Cardiac fibroblast (primary cell): ENCODE results near the gene GNL3.
A peak's percentile ranks its signal among the peaks of the same experiment; 100 is the strongest.

Source experiments
- DNase-seq, 2 donors: peaks; one replicate each; pipeline versions ENCODE4 v3.0.0 to v3.0.0-alpha.2; 2010; ENCODE audit warnings: low read depth in 2 of 2
- H3K4me3 ChIP-seq, 2 donors: replicated peaks in 1 of 2; 1 replicate in 1 of 2; 2 replicates in 1 of 2; pipeline ENCODE4 v1.5.1; 2011; ENCODE audit warnings: low read depth in 2 of 2, low read length in 2 of 2, mild to moderate bottlenecking in 2 of 2, moderate library complexity in 1 of 2
- TF ChIP-seq, protein P1 (sequence below): IDR thresholded peaks from one replicate; pipeline ENCODE4 v1.5.1; 2011; ENCODE audit warnings: low read depth, mild to moderate bottlenecking, low read length, inconsistent platforms

GNL3 gene

DNA sequence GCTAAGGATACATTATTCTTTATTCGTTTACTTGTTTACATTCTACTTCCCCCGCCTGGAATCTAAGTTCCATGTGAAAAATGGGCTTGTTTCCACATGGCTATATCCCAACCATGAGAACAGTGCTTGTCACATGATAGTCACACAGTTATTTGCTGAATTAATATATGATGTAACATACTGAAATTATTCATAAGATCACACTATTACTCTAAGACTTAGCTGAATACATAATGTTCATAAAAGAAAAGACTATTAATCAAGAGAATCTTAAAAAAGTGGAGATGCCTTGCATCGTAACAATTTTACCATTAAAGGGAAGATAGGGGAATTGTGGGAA lies 6.7 kb upstream of the GNL3 start:
- TF ChIP-seq, protein P1, sequence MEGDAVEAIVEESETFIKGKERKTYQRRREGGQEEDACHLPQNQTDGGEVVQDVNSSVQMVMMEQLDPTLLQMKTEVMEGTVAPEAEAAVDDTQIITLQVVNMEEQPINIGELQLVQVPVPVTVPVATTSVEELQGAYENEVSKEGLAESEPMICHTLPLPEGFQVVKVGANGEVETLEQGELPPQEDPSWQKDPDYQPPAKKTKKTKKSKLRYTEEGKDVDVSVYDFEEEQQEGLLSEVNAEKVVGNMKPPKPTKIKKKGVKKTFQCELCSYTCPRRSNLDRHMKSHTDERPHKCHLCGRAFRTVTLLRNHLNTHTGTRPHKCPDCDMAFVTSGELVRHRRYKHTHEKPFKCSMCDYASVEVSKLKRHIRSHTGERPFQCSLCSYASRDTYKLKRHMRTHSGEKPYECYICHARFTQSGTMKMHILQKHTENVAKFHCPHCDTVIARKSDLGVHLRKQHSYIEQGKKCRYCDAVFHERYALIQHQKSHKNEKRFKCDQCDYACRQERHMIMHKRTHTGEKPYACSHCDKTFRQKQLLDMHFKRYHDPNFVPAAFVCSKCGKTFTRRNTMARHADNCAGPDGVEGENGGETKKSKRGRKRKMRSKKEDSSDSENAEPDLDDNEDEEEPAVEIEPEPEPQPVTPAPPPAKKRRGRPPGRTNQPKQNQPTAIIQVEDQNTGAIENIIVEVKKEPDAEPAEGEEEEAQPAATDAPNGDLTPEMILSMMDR: no peak
- H3K4me3 ChIP-seq: no peak overlapping the region
- DNase-seq: peak in 1 of 2 donors; percentile 41

DNA sequence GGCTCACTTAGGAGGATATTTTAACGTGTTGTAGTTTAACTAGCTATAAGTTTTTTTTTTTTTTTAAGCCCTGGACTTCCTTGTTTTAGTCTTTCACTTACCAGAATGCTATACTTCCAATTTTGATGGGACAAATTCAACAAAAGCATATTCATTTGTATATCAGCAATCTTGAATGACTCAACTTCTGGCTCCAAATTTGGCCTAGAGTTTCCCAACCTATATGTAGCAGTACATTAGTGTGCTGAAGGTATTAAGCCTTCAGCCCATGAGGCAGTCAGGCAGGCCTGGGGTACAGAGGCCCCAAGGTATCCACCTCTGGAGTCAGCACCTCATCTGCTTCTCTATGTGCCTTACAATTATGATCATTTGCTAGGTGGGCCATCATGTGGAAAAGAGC lies 6.0 kb upstream of the GNL3 start:
- peak; percentile 34 to 52 for DNase-seq
- TF ChIP-seq, protein P1: no peak
- no peak overlapping the region for H3K4me3 ChIP-seq

DNA sequence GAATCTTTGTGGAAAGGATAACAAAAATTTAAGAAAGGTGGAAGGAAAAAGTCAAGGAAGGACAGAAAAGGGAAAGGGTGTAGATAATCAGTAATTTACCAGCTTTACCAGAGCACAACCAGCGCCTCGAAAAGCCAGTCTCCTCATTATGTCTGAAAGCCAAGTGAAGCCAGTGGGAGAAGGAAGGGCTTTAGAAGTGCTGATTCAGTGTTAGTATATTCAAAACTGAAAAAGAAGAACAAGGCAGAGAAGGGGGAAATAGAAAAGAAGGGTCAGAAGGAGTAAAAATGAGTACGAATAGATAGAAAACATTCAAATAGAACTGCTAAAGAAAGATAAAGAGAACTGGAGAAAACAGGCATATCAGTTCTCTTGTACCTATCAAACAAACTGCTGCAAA lies 4.2 kb upstream of the GNL3 start:
- TF ChIP-seq, protein P1: no peak
- no peak for DNase-seq
- H3K4me3 ChIP-seq: no peak overlapping the region

DNA sequence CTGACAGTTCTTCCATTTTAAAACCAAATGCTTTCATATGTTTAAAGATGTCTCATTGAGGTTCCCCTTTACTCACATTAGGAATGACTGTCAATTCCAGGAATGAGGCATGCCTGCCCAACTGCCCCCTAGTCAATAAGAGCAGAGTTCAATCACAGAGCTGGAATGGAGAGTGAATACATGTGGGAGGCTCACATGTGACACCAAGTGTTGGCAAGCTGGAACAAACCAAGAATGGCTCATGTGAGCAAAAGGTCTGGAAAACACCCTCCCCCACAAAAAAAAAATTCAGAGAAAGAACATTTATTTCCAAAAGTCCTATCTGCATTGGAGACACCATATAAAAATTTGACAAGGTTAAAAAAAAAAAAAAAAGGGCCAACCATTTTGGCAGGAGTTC lies 3.8 kb upstream of the GNL3 start:
- TF ChIP-seq, protein P1: no peak
- no peak overlapping the region for H3K4me3 ChIP-seq
- peak; percentile 73 to 84 for DNase-seq

DNA sequence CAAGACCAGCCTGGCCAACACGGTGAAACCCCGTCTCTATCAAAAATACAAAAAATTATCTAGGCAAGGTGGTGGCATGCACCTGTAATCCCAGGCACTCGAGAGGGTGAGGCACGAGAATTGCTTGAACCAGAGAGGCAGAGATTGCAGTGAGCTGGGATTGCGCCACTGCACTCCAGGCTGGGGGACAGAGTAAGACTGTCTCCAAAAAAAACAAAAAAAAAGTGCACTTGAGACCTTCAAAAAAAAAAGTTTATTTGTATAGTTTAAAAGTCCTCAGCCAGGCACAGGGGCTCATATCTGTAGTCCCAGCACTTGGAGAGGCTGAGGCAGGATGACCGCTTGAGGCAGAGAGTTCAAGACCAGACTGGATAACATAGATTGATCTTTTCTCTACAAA lies 2.2 kb upstream of the GNL3 start:
- TF ChIP-seq, protein P1: no peak
- DNase-seq: peak; percentile 22 to 55
- H3K4me3 ChIP-seq: no peak overlapping the region

DNA sequence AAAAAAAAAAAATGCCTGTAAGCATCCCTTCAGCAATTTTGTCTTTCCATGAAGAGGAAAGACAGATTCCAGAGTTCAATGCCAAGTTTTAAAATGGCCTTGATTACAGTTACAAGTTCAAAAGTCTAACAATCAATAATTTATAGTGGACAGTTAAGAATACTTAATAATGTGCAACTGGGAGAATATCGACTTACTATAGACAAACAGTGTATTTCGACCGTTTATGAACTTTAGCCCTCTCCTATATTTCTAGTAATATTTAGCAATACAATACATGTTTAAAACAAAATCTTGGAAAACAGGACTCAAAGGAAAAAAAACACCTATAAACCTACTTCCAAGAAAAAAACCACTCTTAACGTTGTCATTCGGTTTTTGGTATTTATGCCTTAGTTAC lies 1.6 kb upstream of the GNL3 start:
- no peak for DNase-seq
- TF ChIP-seq, protein P1: no peak
- H3K4me3 ChIP-seq: no peak overlapping the region

DNA sequence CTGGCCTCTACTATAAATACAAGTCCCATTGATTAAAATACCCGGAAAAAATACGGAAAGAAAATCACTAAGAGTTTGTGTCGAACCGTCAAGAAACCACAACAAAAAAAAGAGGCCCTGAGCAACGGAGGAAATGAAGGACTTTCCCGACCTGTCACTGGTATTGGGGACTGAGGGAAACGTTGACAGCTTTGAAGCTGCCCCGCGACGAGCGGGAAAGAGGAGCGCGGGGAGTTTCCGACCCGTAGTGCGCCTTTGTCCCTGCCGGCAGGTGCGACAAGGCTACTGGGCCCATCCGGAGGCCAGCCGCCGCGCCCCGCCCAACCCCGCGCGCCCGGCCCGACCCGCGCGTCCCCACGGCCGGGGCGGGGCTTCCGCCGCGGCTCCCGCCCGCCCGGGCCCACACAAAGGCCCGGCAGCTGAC lies 535 bp upstream of the GNL3 start:
- peak; percentile 60 to 71 for DNase-seq
- TF ChIP-seq, protein P1: no peak
- H3K4me3 ChIP-seq: peak overlapping the region; percentile 83 to 88
